Activated CD4-positive, alpha-beta T cell treated with anti-CD3 and anti-CD28 coated beads, Interleukin-10, Interleukin-2, amounts not matched to agents 100 ng/mL and 50 ng/mL, durations not matched to agents 16 hours and 8 hours (primary cell): ENCODE results near the gene AGAP3.

ENCODE experiments used
- DNase-seq: peaks from one replicate; pipeline ENCODE4 v3.0.0-alpha.2; 2020

Gene AGAP3

DNA sequence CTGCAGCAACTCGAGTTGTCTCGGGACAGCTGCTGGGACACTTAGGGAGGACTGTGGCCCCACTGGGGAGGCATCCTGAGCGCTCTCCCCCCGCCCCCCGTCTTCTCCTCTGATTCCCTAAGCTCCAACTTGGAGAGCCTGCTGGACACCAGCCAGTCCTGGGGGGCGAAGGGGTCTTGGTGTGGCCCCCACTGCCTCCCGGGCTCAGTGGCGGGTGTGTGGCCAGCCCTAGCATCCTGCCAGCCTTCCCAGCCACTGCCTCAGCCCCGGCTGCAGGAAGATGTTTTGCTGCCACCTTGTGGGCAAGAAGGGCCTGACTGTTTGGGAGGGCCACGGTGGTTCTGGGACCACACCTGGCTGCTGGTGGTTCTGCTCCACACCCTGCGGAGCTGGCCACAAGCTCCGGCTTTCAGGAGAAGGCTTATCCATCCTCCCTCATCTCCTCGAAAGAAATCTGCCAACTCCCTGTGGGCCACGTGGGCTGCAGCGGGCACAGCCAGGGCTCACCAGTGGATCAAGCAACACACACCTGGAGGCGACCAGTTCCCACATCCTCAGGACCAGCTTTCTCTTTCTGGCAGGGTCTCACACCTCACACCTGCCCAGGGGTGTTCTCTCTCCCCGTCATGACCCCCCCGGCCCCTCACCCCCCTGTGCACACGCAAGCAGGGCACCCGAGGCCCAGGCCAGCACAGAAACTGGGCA, 24.8 kb downstream of the AGAP3 start:
- peak; percentile 78 for DNase-seq

DNA sequence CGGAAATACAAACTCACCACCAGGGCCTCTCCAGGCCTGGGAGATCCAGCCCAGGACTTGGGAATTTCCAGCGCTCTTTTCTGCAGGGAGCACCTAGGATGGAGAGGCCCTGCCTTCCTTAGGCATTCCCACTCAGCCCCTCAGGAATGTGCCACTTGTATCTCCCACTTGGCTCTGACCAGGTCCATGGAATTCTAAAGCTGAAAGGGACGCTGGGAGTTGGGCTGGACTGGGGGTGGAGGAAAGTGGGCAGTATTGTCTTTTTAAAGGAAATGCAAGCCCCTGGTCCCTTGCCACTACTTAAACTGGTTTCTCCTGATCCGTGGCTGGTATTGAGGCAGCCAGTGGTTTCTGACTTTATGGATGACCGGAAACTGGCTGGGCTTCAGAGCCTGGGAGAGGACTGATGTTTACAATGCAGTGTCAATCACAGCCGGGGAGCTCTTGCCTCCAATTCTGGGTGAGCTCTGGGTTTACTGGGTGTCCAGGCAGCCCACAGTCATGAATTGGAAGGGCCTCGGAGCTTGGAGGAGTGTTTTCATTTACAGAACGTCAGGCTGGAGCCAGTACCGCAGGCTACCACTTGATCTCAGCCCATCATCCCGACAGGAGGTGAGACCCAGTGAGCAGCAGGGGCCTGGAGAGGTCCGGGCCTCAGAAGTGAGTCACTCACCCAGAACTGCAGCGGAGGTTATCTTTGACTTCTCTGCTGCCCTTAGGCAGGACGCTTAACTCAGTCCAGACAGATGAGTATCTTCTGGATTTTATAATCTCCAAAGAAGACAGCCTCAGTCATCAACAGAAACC, 27.3 kb downstream of the AGAP3 start:
- DNase-seq, result no peak

DNA sequence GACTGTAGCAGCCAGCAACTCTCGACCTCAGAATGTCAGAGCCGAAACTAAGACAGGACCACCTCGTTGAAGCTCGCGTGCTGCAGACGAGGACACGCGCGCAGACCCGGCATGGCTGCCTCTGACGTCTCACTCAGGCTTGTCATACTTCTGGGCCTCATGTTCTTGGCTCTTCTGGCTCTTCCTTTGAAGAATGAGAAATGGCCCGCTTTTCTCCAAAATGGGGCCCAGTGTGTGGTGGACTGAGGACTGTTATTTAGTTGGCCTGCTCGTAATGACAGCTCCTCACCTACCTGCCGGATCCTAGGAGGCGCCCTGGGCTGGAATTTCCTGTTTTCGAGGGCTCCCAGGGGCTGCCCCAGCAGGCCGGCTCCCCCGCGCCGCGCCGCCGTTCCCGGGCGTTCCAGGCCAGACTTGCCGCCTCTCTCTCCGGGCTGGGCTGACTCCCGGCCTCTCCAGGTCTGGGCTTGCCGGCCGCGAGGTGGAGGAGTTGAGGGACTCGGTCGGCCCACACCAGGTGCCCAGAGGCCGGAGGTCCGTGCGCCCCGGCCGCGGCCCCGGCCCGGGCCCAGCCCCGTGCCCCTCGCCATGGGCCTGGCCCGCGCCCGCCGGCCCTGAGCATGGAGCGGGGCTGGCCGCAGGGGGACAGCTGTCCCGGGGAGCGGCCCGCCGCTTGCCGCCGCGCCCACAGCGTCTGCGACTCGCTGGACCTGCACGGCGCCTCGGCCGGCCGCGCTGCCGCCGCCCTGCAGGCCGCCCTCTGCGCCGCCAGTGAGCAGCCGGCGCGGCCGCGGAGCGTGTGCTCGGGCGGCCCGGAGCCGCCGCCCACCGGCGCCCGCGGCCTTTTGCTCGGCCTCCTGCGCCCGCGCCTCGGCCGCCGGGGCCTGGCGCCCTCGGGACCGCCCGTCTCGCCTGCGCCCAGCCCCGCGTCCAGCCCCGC, 28.1 kb downstream of the AGAP3 start:
- no peak for DNase-seq

DNA sequence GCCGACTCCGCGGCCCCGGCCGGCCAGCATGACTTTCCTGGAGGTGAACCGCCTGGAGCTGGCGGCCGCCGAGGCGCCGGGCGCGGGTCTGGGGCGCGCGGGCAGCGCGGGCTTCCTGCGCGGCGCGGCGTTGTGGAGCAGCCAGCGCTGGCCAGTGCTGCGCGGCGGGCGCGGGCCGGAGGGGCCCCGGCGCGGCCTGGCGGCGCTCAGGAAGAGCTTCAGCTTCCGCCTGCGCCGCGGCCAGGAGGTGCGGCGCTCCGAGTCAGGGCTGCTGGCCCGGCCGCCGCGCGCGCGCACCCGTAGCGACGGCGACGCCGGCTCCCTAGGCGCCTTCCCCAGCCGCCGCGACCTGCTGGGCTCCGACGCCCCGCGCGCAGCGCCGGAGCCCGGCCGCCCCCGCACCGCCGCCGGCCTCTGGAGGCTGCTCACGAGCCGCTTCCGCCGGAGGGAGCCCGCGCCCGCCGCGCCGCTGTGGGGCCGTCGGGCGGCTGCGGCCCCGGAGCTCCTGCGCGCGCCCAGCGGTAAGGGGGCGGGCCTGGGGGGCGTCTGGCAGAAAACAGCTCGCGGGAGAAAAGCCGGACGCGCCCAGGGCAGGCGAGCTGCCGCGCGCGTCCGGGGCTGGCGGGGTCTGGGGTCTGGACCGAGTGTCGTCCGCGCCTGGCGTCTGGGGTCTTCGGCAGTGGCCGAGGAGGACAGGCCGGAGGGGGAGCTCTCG, 29.0 kb downstream of the AGAP3 start:
- peak; percentile 43 for DNase-seq

DNA sequence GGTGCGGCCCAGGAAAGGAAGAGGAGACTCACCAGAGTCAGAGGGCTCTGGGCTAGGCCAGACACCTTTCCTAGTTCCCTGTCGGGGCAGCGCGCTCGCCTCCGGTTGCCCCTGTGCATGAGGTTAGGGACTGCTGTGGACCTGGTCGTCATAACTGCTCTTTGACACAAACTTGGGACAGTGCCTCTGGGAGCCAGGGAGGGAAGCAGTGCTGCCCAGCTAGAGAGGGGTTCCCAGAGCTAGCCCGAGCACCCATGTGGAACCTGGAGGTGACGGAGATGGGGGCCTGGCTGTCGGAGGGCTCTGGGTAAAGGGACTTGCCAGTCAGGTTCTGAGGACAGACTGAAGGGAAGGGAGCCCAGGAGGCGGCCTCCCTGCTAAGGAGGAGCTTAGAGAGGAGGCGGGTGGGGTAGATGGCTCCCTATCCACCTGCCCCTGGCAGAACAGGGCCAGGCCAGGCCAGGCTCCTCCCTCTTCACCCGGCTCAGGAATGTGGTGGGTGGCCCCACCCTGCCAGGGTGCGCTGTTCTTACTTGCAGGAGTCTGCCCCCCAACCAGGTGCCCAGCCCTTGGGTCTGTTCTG, 29.7 kb downstream of the AGAP3 start:
- no peak for DNase-seq

DNA sequence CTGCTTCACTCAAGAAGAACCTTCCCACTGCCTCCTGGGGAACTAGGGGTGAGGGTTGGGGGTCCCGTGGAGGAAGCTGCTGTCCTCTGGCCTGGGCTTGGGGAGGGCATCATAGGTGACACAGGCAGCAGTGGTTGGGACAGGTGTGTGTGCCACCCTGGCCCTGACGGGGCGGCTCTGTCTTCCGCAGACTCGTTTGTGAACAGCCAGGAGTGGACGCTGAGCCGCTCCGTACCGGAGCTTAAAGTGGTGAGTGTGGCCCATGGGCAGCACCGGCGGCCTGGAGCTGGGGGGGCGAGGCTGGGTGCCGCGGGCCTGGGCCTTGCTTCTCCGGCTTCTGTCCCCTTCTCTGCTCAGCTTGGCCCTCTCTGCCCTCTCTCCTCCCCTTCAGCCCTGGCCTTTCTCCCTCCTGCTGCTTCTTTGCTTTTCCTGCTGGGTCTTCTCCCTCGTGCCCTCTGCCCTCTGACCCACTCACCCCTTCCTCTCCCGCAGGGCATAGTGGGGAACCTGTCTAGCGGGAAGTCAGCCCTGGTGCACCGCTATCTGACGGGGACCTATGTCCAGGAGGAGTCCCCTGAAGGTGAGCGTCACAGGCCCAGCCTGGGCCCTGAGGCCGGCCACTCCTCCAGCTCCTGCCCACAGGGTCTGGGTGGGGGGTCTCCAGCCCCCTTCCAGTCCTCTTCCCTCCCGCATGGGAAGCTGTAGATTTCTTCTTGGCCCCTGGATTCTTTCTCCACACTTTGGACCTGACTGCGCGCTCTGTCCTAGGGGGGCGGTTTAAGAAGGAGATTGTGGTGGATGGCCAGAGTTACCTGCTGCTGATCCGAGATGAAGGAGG, 30.5 kb downstream of the AGAP3 start:
- no peak for DNase-seq

DNA sequence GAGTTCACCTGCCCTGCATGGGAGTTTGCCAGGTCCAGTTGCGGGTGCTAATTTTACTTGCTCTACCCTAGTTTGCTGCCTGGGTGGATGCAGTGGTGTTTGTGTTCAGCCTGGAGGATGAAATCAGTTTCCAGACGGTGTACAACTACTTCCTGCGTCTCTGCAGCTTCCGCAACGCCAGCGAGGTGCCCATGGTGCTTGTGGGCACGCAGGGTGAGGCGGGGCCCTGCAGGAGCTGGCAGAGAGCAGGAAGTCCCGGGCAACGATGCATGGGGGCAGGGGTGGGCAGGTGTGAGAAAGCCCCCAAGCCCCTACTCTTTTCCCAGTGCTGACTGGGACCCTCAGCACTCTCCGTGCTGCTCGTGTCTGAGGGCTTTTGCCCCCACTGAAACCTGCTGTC, 31.3 kb downstream of the AGAP3 start:
- peak; percentile 30 for DNase-seq

DNA sequence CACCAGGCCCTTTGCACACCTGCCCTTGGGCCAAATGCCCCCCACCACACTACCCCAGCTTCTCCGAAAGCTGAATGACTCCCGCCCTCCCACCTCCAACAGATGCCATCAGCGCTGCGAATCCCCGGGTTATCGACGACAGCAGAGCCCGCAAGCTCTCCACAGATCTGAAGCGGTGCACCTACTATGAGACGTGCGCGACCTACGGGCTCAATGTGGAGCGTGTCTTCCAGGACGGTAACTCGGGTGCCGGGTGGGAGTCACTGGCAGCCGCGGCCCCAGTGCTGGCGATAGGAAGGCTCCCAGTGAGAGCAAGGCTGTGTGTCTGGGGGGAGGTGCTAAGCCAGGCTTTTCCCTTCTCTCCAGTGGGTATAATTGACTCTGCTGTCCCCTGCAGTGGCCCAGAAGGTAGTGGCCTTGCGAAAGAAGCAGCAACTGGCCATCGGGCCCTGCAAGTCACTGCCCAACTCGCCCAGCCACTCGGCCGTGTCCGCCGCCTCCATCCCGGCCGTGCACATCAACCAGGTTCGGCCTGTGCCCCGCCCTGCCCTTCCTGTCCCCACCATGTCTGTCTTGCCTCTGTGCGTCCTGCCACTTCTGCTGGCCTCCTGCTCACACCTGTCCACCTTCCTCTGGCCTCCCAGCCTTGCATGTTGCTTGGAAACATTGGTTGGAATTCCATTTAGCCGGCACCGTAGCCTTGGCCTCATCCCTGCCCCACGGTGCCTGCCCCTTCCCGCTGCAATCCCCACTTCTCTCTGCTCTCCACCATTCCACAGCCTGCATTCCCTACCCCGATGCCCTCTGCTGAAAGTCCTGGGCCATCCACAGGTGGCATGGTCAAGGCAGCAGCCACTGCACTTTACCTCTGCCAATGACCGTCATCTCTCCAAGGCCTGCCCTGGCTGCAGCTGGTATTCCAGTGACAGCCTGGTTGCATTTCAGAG, 32.1 kb downstream of the AGAP3 start:
- DNase-seq, result no peak

DNA sequence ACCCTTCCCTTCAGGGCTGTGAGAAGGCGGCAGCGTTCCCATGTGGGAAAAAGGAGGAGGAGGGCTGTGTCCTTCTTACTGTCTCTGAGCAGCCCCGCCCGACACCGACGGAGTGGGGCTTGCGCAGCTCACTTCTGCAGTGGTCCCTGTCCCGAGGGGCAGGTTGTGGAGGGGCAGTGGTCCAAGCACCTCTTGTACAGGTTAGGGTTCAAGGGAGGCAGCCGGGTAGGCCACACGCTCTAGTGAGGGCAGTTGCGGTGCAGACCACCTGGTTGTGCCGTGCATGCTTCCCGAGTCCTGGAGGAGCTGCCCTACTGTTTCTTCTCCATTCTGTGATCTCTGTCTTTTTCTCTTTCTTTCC, 32.8 kb downstream of the AGAP3 start:
- DNase-seq, result no peak

DNA sequence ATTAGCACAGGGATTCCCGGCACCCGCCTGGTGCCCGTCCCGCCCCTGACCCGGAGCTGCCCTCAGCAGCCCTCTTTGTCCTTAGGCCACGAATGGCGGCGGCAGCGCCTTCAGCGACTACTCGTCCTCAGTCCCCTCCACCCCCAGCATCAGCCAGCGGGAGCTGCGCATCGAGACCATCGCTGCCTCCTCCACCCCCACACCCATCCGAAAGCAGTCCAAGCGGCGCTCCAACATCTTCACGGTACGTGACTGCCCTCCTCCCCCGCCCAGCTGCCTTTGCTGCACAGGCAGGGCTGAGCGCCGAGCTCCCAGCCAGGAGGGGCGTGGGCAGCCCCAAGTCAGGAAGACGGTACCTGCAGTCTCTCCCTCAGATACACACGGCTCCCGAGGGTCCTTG, 33.6 kb downstream of the AGAP3 start:
- no peak for DNase-seq

DNA sequence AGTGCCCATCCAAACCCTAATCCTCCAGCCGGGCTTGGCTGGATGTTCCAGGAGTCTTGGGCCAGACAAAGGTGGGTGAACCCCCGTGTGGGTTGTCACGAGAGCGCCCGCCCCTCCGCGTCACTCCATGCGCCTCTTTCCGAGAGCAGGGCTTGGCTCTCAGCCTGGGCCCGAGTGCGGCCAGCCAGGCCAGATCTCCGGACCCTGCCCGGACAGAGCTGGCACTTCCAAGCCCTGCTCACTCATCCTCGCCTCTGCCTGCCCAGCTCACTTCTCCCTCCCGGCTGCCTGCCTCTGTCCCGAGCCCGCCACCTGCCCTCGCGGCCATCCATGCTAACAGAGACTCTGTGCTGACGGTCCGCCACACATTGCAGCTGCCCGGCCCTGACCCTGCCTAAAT, 34.6 kb downstream of the AGAP3 start:
- DNase-seq, result no peak

DNA sequence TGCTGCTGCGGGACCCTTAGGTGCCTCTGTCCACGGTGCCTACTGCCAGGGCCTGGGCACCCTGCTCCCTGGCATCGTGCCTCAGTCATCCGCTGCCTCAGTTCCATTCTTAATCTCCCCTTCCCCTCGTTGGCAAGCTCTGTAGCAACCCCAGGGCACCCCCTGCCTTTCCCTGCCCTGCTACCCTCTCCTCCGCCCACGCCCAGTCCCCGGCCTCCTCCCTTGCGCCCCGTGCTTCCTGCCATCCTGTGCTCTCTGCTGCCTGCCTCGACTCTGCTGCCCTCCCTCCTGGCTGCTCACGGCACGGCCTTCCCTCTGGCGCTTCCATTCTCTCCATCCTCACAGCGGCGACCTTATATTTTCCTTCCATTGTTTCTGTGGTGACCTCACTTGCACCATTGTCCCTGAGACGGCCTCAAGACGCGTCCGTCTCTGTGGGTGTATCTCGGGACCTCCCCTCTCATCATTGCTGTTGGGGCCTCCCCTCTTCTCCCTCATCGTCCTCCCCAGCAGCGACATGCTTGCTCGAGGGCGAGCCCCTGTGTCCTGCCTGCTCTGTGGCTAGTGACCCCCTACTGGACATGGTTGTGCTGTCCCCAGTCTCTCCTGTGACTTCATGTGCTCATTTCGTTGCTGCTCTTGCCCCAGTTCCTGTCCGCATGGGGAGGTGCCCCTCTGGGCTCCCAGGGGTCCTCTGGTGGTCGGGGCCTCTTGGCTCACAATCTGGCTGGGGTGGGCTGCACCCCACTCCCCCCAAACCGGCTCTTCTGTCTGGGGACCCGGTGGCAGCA, 35.3 kb downstream of the AGAP3 start:
- DNase-seq, result no peak

DNA sequence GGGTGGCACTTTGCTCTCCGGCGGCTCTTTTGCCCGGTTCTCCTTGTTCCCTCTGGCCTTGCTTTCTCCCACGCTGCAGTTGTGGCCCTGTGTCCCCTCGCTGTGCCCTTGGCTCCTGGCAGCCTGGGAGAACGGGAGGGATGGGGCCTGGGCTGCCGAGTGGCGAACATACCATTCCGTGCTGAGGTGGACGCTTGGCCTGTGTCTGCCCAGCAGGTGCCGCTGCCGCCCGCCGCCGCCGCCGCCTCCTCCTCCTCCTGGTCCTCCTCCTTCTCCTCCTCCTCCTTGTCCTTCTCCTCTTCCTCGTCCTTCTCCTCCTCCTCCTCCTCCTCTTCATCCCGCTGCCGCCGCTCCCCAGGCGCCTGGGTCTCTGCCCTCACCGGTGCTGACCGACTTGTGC, 36.0 kb downstream of the AGAP3 start:
- no peak for DNase-seq

DNA sequence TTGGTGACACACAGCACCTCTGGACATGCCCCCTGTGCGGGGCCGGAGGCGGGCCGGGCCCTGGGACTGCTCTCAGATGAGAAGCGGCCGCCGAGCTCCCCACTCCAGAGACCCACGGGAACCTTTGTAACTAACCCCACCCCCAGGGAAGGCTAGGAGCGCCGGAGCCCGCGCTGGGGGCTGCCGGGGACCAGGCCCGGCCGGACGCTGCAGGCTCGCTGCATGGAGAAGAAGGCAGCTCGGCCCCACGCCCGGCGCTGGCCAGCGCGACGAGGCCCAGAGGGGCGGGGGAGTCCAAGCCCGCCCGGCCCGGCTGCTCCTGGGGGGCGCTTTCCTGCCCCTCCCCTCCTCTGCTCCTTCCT, 36.5 kb downstream of the AGAP3 start:
- no peak for DNase-seq

DNA sequence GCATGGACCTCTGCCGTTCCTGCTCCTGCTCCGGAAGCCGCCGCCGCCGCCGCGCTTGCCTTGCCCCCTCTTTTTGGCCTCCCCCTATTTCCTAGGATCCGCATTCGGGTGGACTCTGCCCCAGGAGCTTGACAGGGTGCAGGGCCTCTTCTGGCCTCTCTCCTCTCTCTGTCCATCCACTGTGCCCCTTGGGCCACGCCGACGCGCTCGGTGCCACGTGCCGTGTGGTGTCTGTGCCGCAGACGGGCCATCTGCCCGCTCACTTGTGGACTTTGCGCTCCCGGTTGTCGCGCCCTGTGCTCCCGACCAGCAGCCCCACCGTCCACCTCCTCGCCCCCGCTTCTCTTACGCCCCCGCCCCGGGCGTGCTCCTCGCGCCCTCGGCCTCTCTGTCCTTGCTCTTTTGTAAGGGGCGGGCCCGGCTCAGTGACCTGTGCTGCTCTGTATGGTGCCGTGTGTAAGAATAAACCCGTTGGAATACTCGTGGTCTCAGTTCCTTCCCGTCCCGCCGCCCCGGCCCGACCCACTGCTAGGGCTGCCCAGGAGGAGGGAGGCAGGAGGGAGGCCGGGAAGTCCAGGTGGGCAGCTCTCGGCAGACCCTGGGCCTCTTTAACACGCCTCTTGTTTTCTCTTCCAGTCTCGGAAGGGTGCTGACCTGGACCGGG, 37.0 kb downstream of the AGAP3 start:
- no peak for DNase-seq

DNA sequence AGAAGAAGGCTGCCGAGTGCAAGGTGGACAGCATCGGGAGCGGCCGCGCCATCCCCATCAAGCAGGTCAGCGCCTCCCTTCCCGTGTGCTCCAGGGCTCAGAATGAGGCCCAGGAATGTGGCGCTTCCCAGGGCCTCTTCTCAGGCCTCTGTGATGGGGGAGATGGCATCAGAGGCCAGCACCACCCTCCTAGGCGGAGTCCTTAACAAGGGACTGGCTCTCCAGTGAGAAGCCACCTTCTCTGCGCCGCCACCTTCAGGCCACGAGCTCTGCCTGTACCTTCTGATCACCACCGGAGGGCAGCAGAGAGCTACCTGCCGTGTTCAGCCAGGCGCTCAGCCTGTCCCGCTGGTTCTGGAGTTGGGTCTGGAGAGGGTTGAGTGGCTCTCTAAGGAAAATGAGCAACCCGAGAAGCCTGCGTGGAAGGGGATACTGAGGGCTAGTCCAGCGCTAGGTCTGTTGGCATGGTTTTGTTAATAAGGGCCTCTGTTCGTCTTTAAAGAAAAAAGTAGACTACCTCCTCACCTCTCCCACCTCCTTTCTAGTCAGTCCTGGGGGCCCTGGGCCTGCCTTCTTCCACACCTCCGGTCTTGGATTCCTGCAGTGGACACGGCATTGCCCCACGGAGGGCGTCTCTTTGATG, 37.7 kb downstream of the AGAP3 start:
- peak; percentile 85 for DNase-seq

DNA sequence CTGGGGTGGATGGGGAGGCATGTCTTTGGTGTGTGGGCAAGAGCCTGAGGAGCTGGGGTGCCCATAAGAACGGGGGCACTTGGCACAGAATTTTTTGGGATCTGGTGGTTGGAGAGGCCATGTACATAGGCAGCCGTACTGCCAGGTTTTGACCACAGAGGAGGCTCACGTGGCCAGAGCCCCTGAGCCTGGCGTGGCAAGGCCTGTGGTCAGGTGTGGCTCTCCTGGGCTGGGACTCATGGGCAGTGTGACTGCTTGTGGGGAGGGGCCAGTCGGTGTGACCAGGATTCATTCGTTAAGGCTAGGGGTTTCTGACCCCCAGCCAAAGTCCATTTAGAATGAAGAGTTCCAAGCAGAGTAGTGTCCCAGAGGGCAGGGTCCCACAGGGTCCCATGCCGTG, 38.2 kb downstream of the AGAP3 start:
- no peak for DNase-seq

DNA sequence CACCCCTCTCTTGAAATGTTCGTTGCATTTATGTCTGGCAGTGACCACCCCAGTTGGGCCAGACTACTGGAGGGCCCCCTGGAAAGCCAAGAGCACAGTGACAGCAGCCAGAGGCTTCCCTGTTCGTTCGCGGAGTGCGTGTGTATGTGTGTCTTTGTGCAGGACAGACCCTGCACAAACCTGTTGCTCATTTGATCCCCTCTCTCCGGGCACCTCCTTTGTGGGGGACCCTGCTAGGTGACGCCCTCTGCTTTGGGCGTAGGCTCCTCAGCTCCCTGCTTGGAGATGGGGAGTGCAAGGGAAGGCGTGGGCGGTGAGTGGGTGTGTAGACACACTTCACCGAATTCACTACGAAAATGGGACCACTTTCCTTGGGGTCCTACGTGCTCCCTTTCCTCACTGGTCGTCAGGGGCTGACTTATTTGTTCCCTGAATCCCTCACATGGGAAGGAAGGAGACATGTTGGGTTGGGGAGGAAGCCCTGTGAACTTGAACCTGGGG, 38.7 kb downstream of the AGAP3 start:
- DNase-seq, result no peak
